NCI-H82 (cell line): ENCODE results near the gene RNF123.
"Not testable (repeated sequence)": the region's sequence is repeated elsewhere in the genome, so short reads cannot be mapped to it uniquely, and the experiment has no call there.

Source experiments
- DNase-seq: peaks from one replicate; lab custom pipeline; 2025; lab: John Stamatoyannopoulos, UW

Gene RNF123

DNA sequence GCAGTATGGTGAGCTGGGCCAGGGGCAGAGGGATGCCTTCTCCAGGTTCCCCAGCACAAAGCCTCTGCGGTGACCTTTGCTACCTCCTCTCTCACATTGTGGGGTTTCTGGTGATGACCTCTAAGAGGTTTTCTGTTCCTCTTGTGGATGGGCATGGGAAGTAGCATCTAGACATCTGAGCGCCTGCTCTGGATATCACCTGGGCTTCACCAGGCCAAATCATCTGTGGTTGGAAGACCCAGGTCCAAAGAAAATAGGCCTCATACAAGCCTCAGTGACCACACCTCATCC is 8.2 kb upstream of the RNF123 start:
- DNase-seq, result no peak

DNA sequence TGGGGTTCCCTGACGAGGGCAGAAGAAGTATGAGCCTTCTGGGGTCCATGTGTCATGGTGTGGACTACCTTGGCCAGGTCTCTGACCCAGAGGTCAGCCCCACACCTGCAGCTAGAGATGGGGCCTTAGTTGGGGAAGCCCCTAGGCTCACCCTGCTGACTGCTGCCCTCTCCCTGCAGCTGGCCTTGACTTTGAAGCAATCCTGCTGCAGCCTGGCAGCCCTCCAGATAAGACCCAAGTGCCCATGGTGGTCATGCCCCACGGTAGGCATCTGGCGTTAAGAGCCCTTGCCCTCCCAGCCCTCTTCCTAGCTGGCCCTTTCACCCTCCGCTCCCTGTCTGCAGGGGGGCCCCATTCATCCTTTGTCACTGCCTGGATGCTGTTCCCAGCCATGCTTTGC is 7.8 kb upstream of the RNF123 start:
- no peak for DNase-seq

DNA sequence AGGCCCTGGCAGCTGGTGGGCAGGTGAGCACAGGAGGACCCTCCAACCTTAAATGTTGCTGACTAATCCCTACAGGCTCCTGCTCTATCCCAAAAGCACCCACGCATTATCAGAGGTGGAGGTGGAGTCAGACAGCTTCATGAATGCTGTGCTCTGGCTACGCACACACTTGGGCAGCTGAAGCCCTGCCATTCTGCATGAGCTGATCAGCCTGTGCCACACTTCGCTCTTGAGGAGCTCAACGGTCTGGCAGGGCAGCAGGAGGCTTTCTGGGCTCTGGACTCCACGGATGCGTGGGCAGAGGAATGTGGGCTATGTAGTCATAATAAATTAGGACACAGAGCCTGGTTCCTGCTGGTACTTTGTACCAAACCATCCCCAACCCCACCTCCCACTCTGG is 6.2 kb upstream of the RNF123 start:
- DNase-seq, result no peak

DNA sequence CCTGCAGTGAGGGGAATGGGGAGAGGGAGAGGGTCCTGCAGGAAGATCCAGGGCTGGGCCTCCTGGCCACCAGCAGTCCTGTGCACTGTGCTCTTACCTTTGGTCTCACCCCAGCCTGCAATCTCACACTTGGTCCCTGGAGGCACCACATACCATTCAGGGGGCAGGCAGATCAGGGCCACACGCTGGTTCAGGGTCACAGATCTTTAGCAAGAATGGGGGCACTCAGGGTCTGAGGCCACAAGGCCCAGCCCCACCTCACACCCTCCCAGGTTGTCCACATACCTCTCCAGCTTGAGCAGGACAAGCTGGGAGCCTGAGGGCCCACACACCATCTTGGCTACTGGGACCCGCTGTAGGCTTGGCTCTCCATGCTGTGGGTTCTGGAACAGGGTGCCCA is 4.9 kb upstream of the RNF123 start:
- not testable (repeated sequence) for DNase-seq

DNA sequence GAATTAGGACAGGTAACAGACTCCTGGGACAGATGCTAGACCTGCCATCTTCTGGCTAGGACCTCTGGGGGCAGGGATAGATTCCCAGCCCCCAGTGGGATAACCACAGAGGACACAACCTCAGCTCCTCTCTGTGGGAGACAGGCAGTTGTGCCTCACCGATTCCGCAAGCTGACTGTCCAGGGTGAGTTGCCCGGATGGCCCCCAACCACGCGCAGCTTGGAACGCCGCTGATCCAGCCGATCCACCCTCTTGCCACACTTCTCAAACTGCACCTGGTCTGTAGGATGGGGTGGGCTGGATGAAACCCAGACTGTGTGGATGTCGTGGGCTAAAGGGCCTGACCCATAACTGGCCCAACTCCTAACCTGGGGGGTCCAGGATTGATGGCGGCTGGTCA is 4.3 kb upstream of the RNF123 start:
- DNase-seq, result not testable (repeated sequence)

DNA sequence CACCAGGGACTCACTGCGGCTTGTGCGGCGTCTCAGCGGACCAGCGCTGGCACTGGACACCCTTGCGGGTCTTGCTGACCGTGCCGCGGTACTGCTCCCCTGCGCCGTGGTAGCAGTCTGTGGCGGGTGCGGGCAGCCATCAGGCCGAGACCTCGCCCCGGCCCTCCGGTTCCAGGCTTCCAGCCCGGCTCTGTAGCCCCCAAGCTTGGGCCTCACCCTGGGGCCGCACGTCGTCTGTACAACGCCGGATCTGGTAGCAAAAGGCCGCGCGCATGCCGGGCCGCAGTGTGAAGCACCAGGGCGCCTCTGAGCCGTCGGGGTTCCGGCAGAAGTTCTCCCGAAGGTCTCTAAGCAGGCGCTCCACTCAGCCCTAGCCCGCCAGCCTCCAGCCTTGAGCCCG is 3.5 kb upstream of the RNF123 start:
- DNase-seq, result not testable (repeated sequence)

DNA sequence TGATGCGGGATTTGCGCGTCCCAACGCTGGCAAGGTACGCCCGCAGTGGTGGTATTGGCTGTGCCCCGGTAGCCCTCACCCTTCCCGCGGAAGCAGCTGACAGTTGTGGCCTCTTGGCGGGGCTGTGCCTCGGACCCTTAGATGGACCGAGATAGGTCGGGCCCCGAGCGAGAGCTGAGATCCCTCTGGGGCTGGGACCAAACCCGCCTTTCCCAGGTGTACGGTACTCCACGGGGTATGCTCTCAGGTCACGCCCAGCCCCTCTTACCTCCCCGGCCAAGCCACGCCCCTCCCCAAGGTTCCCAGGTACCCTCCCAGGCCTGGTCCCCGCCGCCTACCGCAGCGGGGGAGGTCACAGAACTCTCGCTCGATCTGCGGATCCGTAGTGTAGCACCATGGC is 3.0 kb upstream of the RNF123 start:
- not testable (repeated sequence) for DNase-seq

DNA sequence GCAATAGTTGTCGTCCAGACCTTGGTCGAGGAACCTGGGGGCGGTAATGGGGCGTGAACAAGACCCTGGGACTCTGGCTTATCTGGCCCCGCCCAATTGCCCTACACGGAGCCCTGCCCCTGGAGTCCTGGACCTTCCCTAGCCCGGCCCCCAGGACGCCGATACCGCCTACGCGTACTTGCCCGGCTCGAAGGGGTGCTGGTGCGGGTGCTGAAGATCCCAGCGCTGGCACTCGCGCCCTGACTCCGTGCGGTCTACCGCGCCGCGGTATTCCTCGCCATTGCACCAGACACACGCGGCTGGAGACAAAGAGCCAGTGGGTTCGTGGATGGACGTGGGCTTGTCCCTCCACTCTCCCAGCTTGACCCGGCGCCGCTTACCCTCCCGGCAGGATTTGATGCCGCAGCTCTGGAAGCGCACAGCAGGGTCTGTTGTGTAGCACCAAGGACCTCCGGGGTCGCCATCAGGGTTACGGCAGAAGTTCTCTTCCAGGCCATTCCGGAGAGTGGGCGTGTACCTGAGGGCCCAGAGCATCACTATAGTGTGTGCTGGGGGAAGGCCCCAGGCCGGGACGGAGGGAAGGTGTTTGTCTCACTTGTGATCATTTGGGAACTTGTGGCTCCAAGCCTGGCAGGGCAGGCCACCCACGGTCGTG is 2.5 kb upstream of the RNF123 start:
- DNase-seq, result not testable (repeated sequence)

DNA sequence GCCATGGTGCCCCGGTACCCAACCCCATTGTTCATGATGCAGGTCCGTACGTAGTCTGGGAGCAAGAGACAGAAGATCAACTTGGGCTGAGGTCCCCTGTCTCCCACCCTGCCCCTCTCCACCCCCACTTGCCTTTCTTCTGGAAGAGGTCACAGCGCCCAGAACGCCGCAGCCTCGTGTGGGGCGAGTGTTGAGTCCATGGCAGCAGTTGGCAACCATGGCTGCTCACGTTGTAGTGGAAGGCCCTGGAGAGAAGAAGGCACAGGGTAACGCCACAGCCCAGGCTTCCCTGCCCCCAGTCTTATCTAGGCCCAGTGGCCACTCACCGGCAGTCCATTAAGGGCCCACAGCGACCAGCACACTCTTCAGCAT is 1.9 kb upstream of the RNF123 start:
- DNase-seq, result not testable (repeated sequence)

DNA sequence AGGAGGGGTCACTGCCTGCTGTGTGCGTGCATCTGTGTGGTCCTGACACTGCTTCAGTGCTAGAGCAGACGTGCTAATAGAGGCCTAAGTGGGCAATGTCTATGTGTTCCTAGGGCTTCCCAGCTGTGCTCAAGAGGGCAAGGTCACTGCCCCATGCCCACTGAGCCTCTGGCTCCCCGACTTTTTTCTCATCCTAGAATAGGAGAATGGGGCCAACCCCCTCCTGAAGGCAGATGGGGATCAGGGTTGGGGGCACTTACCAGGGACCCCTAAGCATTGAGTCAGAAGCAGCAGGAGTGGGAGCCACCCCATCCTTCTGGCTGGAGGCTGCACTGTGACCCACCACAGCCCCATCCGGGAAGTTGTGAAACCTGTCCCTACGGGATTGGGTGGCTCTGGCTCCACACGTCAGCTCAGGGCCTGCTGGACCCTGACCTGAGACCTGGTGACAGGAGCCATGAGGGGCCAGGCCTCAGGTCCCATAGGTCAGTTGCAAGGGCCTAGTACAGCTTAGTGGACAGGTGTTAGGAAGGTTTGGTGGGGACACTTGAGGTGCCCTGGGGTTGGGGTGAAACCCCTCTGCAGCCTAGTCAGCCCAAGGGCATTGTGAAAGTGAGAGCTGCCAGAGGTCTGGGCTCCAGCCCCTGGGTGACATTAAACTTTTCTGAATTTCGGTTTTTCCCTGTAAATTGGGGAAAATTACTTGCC is 865 bp upstream of the RNF123 start:
- DNase-seq, result not testable (repeated sequence)

DNA sequence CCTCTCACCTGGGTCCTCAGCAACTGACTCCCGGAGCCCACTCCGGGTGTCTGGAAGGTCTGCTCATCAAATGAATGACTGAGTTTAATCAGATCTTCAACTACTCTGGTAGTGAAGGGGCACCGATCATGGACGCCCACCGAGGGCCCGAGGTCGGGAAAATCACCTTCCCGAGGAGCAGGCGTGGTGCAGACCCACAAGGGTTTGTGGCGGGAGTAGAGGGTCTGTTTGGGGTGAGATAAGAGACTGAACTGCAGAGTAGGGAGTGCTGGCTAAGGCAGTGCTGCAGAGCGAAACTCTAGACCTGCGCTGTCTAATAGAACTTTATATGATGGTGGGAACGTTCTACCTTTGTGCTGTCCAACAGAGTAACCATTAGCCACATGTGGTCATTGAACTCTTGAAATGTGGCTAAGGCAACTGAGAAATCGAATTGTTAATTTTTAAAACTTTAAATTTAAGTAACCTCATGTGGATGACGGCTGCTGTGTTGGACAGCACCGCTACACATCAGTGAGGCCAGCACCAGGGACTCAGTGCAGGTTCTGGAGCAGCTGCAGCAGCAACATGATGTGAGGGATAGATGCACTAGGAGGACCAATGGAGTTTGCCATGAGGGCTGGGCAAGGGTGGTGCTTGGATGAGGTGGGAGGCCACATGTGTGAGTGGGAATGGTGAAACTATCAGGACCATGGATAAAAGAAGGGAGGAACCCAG is 709 bp downstream of the RNF123 start:
- not testable (repeated sequence) for DNase-seq

DNA sequence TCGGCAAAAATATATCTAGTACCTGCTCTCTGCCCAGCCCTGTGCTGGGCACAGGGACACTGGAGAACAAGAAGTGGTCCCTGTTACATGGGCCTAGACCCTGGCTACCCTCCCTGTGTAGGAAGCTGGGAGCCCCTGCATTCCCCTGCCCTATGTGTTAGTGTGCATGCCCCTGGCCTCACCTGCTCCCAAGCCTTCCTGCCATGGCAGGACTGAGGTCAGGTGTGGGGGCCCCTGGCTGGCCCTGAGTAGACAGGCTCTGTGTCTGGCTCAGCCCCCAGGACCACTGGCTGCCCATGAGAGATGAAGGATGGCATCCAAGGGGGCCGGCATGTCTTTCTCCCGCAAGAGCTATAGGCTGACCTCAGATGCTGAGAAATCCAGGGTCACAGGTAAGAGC is 1.5 kb downstream of the RNF123 start:
- not testable (repeated sequence) for DNase-seq

DNA sequence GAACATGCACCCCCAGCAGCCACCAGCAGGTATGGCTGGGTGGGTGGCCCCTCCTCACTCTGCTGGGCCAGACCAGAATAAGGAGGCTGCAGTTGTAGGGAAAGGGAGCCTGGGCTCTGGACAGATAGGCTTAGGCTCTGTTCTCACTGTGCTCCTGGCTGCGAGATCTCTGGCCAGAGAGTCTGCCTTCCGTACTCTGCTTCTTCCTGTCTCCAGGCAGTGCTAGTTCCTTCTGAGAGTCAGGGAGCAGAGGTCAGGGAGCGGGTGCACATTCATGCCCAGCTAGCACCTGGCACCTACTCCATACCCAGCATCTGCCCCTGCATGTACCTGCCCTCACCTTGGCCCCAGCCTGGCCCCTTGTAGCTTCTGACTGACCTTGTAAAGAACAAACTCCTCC is 2.1 kb downstream of the RNF123 start:
- DNase-seq, result not testable (repeated sequence)

DNA sequence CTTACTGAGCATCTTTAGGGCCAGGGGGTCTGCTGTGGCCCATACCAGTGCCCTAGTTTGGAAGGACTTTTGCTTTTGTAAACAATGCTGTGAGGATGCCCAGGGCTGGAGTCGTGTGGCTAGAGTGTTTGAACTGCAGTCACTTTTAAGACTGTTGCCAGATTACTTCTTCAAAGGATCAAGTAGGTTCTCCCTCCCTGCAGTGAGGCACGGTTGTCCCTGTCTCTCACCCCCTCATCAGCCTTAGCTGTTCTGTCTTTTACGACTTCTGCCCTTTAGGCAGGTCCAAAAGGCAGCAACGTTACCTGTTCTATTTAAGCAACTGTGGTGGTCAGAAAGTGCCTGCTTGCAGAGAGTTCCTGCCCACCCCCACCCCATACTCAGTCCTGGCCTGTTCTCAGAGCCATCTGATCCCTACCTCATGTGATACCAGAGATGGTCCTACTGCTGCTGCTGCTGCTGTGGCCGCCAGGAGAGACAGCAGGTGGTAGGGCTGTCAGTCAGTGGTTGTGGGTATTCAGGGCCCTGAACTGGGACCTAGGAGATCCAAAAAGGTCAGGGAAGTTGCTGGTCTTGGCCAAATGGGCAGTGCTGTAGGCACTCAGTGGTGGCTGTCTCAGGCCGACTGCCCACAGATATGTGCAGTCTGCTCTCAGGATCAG is 5.2 kb downstream of the RNF123 start:
- DNase-seq, result not testable (repeated sequence)

DNA sequence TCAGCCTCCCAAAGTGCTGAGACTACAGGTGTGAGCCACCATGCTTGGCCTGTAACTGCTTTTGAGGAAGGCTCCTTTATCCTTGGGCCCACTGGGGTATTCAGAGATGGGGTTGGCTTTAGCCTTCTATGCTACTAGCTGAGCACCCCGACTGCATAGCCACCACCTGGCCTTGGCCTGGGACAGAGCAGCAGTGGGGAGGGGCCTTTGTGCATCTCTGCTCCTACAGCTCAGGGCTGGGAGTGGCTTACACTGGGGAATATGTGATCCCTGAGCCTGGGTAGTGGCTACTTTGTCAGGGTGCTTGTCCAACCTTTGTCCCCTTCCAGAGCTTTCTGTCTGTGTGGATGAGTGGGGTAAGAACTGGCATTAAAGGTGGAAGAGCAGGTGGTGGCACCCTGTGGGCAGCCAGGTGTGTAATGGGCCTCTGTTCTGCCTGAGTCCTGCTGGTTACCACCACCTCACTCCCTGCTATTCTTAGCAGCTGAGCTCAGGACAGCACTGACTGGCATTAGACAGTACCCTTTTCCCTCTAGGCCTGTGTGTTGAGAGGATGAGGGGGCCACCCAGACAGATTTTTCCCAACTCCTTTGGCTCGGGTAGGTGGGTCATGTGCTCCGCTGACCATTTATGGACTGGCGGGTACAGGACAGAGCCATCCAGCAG is 6.1 kb downstream of the RNF123 start:
- DNase-seq, result not testable (repeated sequence)

DNA sequence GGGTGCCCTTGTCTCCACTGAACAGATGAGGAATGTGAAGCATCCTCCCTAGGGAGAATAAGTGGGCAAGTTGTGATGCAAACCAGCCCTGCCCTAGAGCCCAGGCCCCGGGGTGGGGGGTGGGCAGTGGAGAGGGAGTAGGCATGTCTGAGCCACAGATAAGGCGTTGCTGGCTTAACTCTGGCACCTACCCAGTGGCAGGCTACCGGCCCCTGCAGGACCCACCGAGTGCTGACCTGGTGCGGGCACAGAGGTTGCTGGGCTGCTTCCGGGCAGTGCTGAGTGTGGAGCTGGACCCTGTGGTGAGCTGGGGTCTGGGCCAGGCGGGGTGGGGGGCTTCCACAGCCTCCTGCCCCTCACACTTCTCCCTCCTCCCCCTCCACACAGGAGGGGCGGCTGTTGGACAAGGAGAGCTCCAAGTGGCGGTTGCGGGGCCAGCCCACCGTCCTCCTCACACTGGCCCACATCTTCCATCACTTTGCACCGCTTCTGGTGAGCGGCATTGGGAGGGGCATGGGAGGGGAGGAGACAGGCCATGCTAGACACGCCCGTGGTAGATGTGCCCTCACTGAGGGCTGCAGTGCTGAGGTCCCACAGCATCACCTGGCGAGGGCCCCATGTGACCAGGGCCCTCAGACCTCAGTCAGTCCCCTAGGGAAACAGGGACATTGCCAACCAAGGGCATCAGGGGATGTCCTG is 10.1 kb downstream of the RNF123 start:
- DNase-seq, result no peak

DNA sequence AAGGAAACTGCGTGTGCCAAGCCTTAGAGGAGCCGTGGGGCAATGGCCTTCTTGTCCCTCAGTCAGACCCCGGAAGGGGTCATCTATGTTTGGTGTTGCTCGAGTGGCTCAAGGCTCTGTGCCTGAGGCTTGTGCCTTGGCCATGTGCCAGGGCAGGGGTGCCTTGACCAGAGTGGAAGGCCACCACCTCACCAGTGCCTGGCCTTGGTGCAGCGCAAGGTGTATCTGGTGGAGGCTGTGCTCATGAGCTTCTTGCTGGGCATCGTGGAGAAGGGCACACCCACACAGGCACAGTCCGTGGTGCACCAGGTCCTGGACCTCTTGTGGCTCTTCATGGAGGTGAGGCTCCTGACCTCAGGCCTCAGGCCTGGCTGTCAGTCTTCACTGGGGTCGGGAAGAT is 10.7 kb downstream of the RNF123 start:
- no peak for DNase-seq

DNA sequence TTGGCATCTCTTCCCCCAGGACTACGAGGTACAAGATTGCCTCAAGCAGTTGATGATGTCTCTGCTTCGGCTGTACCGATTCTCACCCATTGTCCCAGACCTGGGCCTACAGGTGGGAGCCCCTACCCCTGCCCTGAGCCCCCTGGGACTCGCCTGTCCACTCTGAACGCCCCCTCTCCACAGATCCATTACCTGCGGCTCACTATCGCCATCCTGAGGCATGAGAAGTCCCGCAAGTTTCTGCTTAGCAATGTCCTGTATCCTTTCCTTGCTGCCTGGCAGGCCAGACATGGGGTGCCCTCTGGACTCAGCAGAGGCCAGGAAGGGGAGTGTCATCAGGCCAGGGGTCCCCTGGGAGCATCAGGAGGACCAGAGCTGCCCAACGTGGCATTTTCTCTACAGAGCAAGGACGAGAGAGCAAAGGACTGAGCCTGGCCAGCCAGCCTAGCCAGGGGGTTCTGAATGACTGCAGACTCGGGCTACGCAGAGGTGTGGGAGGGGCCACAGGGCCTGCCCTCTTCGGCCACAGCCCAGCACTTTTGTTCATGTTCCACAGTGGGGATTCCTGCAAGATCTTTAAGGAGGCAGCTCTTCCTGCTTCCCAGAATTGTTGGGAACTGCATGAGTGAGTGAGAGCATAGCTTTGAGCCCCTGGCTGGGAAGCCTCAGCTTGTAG is 11.2 kb downstream of the RNF123 start:
- DNase-seq, result no peak

DNA sequence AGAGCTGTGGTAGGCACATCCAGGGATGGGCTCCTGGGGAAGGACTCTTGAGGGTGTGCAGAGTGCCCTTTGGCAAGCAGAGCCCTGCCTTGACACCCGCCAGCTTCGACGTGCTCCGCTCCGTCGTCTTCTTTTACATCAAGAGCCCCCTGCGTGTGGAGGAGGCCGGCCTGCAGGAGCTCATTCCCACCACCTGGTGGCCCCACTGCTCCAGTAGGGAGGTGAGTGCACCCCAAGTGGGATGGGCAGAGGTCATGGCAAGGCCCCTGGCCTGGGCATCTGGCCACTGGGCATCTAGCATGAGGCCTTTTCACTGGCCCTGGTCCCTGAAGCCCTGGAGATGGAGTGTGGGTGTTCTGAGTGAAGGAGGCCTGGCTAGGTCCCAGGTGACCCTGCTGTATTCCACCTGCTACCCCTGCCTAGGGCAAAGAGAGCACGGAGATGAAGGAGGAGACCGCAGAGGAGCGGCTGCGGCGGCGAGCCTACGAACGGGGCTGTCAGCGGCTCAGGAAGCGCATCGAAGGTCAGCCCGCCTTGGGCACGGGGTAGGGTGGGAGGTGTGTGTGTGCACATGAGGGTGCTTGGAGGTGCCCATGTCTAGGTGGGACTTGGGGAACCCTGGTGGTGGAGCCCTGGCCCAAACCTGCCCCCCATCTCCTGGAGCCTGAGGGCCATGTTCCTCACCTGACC is 12.2 kb downstream of the RNF123 start:
- DNase-seq, result peak; percentile 7

DNA sequence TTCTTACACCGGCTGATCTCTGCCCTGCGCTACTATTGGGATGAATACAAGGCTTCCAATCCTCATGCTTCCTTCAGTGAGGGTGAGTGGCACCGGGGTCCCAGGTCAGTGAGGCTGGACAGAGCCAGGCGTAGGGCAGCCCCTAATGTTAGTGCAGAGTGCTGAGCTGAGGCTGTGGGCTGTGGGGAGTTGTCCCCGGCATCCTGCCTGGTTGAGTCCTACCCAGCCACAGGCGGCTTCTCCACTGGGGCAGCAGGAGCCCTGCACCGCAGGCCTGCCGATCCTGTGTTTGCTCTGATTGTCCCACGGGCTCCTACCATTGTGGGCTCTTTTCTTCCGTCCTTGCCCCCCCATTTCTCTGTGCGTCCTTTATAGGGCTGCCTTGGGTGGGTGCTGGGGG is 13.3 kb downstream of the RNF123 start:
- DNase-seq, result no peak
